ENCODE data around the gene NRL.

The NRL gene

DNA sequence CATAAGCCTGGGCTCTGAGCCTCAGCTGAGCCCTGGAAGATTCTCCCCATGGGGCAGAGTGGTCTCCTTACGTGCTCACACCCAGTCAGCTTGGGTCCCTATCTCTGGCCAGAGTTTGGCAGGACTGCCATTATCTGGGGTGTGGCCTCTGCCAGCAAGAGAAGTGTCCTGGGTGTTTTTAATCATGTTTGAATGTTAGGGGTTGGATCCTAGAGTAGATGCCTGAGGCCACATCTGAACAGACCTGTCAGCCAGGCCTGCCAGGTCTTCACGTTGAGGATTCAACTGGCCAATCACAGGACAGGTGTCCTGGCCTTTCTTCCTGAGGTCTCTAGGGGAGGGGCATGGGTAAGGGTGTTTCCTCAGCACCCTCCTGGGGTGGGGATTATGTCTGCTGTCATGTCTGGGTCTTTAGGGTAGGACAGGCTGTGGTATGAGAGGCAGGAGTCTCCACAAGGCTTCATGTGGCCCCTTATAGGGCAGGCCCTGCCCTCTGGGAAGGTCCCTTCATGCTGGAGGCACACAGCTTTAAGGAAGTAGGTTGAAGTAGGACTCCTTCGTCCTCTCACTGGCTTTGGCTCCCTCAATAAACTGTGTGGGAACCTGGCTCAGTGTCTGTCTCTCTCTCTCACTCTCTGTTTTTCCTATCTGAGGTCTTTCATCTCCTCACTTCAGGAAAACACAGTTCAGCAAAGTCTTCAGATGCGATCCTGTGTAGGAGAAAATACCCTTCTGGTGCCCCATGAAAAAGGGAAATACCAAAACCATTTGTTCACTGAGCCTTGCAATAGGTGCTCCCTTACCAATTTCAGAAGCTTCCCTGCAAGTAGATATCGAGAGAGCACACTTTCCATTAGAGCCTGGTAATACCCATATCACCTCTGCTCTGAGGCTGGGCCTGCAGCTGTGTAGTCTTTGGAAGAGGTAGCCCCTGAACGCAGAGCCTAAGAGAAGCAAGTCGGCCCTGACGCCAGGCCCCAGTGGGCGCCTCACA, 9.0 kb upstream of the NRL start:
- H3K14ac ChIP-seq (ENCODE audit: low read length) = no peak overlapping the region
- H4K91ac ChIP-seq (ENCODE audit: low read depth, low read length, poor library complexity) = no peak overlapping the region
- H3K4me1 ChIP-seq (ENCODE audit: control insufficient read depth in 2 of 2, insufficient read depth in 1 of 2, low read depth in 1 of 2, low read length in 2 of 2) = no peaks in the 10 kb centered on the region
- H4K8ac ChIP-seq (ENCODE audit: low read depth, low read length) = no peak overlapping the region
- H3K4ac ChIP-seq (ENCODE audit: low read length) = no peak overlapping the region
- WGBS, 2 donors (ENCODE audit: extremely low coverage in 2 of 2, insufficient read length in 2 of 2, insufficient replicate concordance in 1 of 2) = no CpG with 5 or more reads among the region's 9 CpGs
- H2BK5ac ChIP-seq (ENCODE audit: low read length) = no peak overlapping the region
- no peak overlapping the region for H3K9ac ChIP-seq (ENCODE audit: low read depth, low read length, poor library complexity)
- no peak overlapping the region for H3K18ac ChIP-seq (ENCODE audit: low read length)
- H3K27me3 ChIP-seq (ENCODE audit: control insufficient read depth in 3 of 3, insufficient read depth in 3 of 3, low read depth in 1 of 3, low read length in 3 of 3) = no peaks in the 10 kb centered on the region
- H3K36me3 ChIP-seq (replicated peaks in 1 of 2; ENCODE audit: control insufficient read depth in 2 of 2, insufficient read depth in 2 of 2, low read length in 2 of 2) = peaks cover 26 to 44% of the 10 kb centered on the region in 2 donors
- H3K9me3 ChIP-seq (replicated peaks in 1 of 2; ENCODE audit: control insufficient read depth in 2 of 2, insufficient read depth in 1 of 2, low read depth in 1 of 2, low read length in 2 of 2) = no peaks in the 10 kb centered on the region
- H3K4me2 ChIP-seq (ENCODE audit: insufficient read depth, low read length, poor library complexity, severe bottlenecking) = no peak overlapping the region
- no peak overlapping the region for H3K27ac ChIP-seq (replicated peaks; ENCODE audit: low read length)
- no peak for DNase-seq (ENCODE audit: low spot score)
- H3K23ac ChIP-seq (ENCODE audit: low read depth, low read length, poor library complexity) = no peak overlapping the region
- no peak overlapping the region for H2AFZ ChIP-seq (ENCODE audit: low read length)
- peak overlapping the region in 1 of 2 donors; percentile 33 for H3K4me3 ChIP-seq (ENCODE audit: low read length in 2 of 2)
- no peaks in the 10 kb centered on the region for H3K79me1 ChIP-seq (ENCODE audit: low read depth, low read length)
- no peak overlapping the region for H2BK15ac ChIP-seq (ENCODE audit: low read length)
- H2BK12ac ChIP-seq (ENCODE audit: low read length) = no peak overlapping the region
- H2AK5ac ChIP-seq (ENCODE audit: low read depth, low read length) = no peak overlapping the region
- H2BK120ac ChIP-seq (ENCODE audit: low read depth, low read length) = no peak overlapping the region

- Histone ChIP-seq H2AK5ac (ENCODE audit: low read depth, low read length) (no peak overlapping the region), H3K79me1 (ENCODE audit: low read depth, low read length) (no peaks in the 10 kb centered on the region), H3K14ac (ENCODE audit: low read length) (no peak overlapping the region), H3K4me3 (ENCODE audit: low read length in 2 of 2) (no peak overlapping the region), H3K9ac (ENCODE audit: low read depth, low read length, poor library complexity) (peak overlapping the region; percentile 27), H3K4me2 (ENCODE audit: insufficient read depth, low read length, poor library complexity, severe bottlenecking) (no peak overlapping the region), H3K18ac (ENCODE audit: low read length) (no peak overlapping the region), H2BK120ac (ENCODE audit: low read depth, low read length) (no peak overlapping the region), H2AFZ (ENCODE audit: low read length) (no peak overlapping the region), H3K27ac (replicated peaks; ENCODE audit: low read length) (no peak overlapping the region), H4K91ac (ENCODE audit: low read depth, low read length, poor library complexity) (no peak overlapping the region), H3K27me3 (ENCODE audit: control insufficient read depth in 3 of 3, insufficient read depth in 3 of 3, low read depth in 1 of 3, low read length in 3 of 3) (no peaks in the 10 kb centered on the region), H3K9me3 (replicated peaks in 1 of 2; ENCODE audit: control insufficient read depth in 2 of 2, insufficient read depth in 1 of 2, low read depth in 1 of 2, low read length in 2 of 2) (no peaks in the 10 kb centered on the region), H3K4me1 (ENCODE audit: control insufficient read depth in 2 of 2, insufficient read depth in 1 of 2, low read depth in 1 of 2, low read length in 2 of 2) (no peaks in the 10 kb centered on the region), H3K4ac (ENCODE audit: low read length) (no peak overlapping the region), H2BK15ac (ENCODE audit: low read length) (no peak overlapping the region), H4K8ac (ENCODE audit: low read depth, low read length) (no peak overlapping the region), H2BK12ac (ENCODE audit: low read length) (no peak overlapping the region), H3K23ac (ENCODE audit: low read depth, low read length, poor library complexity) (peak overlapping the region; percentile 35), H3K36me3 (replicated peaks in 1 of 2; ENCODE audit: control insufficient read depth in 2 of 2, insufficient read depth in 2 of 2, low read length in 2 of 2) (peaks cover 30 to 53% of the 10 kb centered on the region in 2 donors), H2BK5ac (ENCODE audit: low read length) (no peak overlapping the region)
- no peak for DNase-seq (ENCODE audit: low spot score)
- no CpG with 5 or more reads among the region's 8 CpGs for WGBS, 2 donors (ENCODE audit: extremely low coverage in 2 of 2, insufficient read length in 2 of 2, insufficient replicate concordance in 1 of 2)
These were observed 8.1 kb upstream of the NRL start for GRCh38 chr14:24122898-24123297.

DNA sequence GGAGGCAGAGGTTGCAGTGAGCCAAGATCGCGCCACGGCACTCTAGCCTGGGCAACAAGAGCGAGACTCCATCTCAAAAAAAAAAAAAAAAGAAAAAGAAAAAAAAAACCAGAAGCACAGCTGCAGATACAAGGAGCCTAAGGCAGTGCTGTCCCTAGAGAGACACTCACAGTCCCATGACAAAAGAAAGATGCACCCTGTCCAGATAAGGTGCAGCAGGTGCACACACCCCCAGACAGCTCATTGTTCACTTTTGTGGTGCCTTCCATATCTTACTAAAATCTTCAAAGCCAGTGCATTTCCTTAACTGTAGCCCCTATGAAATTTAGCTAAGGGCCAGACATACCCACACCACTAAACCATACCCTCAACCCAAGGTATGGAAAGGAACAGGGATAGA, 7.7 kb upstream of the NRL start:
- Histone ChIP-seq H2BK5ac (ENCODE audit: low read length) (no peak overlapping the region), H3K27ac (replicated peaks; ENCODE audit: low read length) (no peak overlapping the region), H4K91ac (ENCODE audit: low read depth, low read length, poor library complexity) (no peak overlapping the region), H3K4me3 (ENCODE audit: low read length in 2 of 2) (no peak overlapping the region), H3K36me3 (replicated peaks in 1 of 2; ENCODE audit: control insufficient read depth in 2 of 2, insufficient read depth in 2 of 2, low read length in 2 of 2) (peaks cover 30 to 57% of the 10 kb centered on the region in 2 donors), H2AK5ac (ENCODE audit: low read depth, low read length) (no peak overlapping the region), H3K27me3 (ENCODE audit: control insufficient read depth in 3 of 3, insufficient read depth in 3 of 3, low read depth in 1 of 3, low read length in 3 of 3) (no peaks in the 10 kb centered on the region), H3K9ac (ENCODE audit: low read depth, low read length, poor library complexity) (no peak overlapping the region), H2BK15ac (ENCODE audit: low read length) (no peak overlapping the region), H3K18ac (ENCODE audit: low read length) (no peak overlapping the region), H3K14ac (ENCODE audit: low read length) (no peak overlapping the region), H3K23ac (ENCODE audit: low read depth, low read length, poor library complexity) (no peak overlapping the region), H2BK12ac (ENCODE audit: low read length) (no peak overlapping the region), H3K4ac (ENCODE audit: low read length) (no peak overlapping the region), H2AFZ (ENCODE audit: low read length) (no peak overlapping the region), H2BK120ac (ENCODE audit: low read depth, low read length) (no peak overlapping the region), H3K4me2 (ENCODE audit: insufficient read depth, low read length, poor library complexity, severe bottlenecking) (no peak overlapping the region), H3K4me1 (ENCODE audit: control insufficient read depth in 2 of 2, insufficient read depth in 1 of 2, low read depth in 1 of 2, low read length in 2 of 2) (no peaks in the 10 kb centered on the region), H3K9me3 (replicated peaks in 1 of 2; ENCODE audit: control insufficient read depth in 2 of 2, insufficient read depth in 1 of 2, low read depth in 1 of 2, low read length in 2 of 2) (no peaks in the 10 kb centered on the region), H4K8ac (ENCODE audit: low read depth, low read length) (no peak overlapping the region), H3K79me1 (ENCODE audit: low read depth, low read length) (no peaks in the 10 kb centered on the region)
- no CpG with 5 or more reads among the region's 4 CpGs for WGBS, 2 donors (ENCODE audit: extremely low coverage in 2 of 2, insufficient read length in 2 of 2, insufficient replicate concordance in 1 of 2)
- no peak for DNase-seq (ENCODE audit: low spot score)

DNA sequence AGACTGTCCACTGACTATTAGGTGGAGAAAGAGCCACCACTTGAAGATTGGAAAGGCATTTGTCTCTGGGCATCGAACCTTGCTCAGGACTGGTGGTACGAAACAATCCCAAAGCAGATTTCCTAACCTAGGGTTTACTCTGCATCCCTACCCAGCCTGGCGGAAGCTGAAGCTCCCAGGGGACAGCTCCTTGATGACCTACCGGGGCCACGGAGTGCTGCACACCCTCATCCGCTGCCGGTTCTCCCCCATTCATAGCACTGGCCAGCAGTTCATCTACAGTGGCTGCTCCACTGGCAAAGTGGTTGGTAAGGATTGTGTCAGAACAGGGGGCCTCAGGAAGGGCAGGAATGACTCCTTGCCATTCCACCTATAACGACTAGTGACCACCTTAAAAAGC, 6.5 kb upstream of the NRL start:
- no peaks in the 10 kb centered on the region for H3K9me3 ChIP-seq (replicated peaks in 1 of 2; ENCODE audit: control insufficient read depth in 2 of 2, insufficient read depth in 1 of 2, low read depth in 1 of 2, low read length in 2 of 2)
- WGBS, 2 donors (ENCODE audit: extremely low coverage in 2 of 2, insufficient read length in 2 of 2, insufficient replicate concordance in 1 of 2) = no CpG with 5 or more reads among the region's 8 CpGs
- H3K4ac ChIP-seq (ENCODE audit: low read length) = no peak overlapping the region
- no peak overlapping the region for H2BK12ac ChIP-seq (ENCODE audit: low read length)
- H3K27ac ChIP-seq (replicated peaks; ENCODE audit: low read length) = no peak overlapping the region
- H3K4me2 ChIP-seq (ENCODE audit: insufficient read depth, low read length, poor library complexity, severe bottlenecking) = no peak overlapping the region
- H3K9ac ChIP-seq (ENCODE audit: low read depth, low read length, poor library complexity) = no peak overlapping the region
- no peak overlapping the region for H3K18ac ChIP-seq (ENCODE audit: low read length)
- H3K23ac ChIP-seq (ENCODE audit: low read depth, low read length, poor library complexity) = no peak overlapping the region
- H3K14ac ChIP-seq (ENCODE audit: low read length) = no peak overlapping the region
- H4K91ac ChIP-seq (ENCODE audit: low read depth, low read length, poor library complexity) = no peak overlapping the region
- DNase-seq (ENCODE audit: low spot score) = no peak
- H2BK5ac ChIP-seq (ENCODE audit: low read length) = no peak overlapping the region
- no peak overlapping the region for H2AK5ac ChIP-seq (ENCODE audit: low read depth, low read length)
- no peaks in the 10 kb centered on the region for H3K79me1 ChIP-seq (ENCODE audit: low read depth, low read length)
- no peak overlapping the region for H3K4me3 ChIP-seq (ENCODE audit: low read length in 2 of 2)
- no peak overlapping the region for H2BK120ac ChIP-seq (ENCODE audit: low read depth, low read length)
- no peak overlapping the region for H2BK15ac ChIP-seq (ENCODE audit: low read length)
- H3K36me3 ChIP-seq (replicated peaks in 1 of 2; ENCODE audit: control insufficient read depth in 2 of 2, insufficient read depth in 2 of 2, low read length in 2 of 2) = peaks cover 30 to 70% of the 10 kb centered on the region in 2 donors
- no peak overlapping the region for H2AFZ ChIP-seq (ENCODE audit: low read length)
- no peaks in the 10 kb centered on the region for H3K27me3 ChIP-seq (ENCODE audit: control insufficient read depth in 3 of 3, insufficient read depth in 3 of 3, low read depth in 1 of 3, low read length in 3 of 3)
- H4K8ac ChIP-seq (ENCODE audit: low read depth, low read length) = no peak overlapping the region
- no peaks in the 10 kb centered on the region for H3K4me1 ChIP-seq (ENCODE audit: control insufficient read depth in 2 of 2, insufficient read depth in 1 of 2, low read depth in 1 of 2, low read length in 2 of 2)
